Superior temporal gyrus (tissue), 1 donor: ENCODE data around the gene PCDHB10.
"Not testable (repeated sequence)": the region's sequence is repeated elsewhere in the genome, so short reads cannot be mapped to it uniquely, and the experiment has no call there.

Experiments
- DNase-seq: peaks from one replicate; pipeline ENCODE4 v3.0.0-alpha.2; 2016; ENCODE audit errors: extremely low spot score

Gene PCDHB10

GRCh38 chr5:141186897-141187512 lies 5.1 kb upstream of the PCDHB10 start, which contains the start of gene PCDHB9:
Gene PCDHB9 (plus strand): TSS chr5:141187161. CDS start chr5:141187319, 158 bp downstream.
- DNase-seq = peak; percentile 38

DNA sequence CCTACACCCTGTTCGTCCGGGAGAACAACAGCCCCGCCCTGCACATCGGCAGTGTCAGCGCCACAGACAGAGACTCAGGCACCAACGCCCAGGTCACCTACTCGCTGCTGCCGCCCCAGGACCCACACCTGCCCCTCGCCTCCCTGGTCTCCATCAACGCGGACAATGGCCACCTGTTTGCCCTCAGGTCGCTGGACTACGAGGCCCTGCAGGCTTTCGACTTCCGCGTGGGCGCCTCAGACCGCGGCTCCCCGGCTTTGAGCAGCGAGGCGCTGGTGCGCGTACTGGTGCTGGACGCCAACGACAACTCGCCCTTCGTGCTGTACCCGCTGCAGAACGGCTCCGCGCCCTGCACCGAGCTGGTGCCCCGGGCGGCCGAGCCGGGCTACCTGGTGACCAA lies 3.5 kb upstream of the PCDHB10 start:
- not testable (repeated sequence) for DNase-seq

DNA sequence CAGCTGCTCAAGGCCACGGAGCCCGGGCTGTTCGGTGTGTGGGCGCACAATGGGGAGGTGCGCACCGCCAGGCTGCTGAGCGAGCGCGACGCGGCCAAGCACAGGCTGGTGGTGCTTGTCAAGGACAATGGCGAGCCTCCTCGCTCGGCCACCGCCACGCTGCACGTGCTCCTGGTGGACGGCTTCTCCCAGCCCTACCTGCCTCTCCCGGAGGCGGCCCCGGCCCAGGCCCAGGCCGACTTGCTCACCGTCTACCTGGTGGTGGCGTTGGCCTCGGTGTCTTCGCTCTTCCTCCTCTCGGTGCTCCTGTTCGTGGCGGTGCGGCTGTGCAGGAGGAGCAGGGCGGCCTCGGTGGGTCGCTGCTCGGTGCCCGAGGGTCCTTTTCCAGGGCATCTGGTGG lies 3.0 kb upstream of the PCDHB10 start:
- DNase-seq = not testable (repeated sequence)

GRCh38 chr5:141194332-141194731 lies 2.2 kb downstream of the PCDHB10 start:
- not testable (repeated sequence) for DNase-seq

DNA sequence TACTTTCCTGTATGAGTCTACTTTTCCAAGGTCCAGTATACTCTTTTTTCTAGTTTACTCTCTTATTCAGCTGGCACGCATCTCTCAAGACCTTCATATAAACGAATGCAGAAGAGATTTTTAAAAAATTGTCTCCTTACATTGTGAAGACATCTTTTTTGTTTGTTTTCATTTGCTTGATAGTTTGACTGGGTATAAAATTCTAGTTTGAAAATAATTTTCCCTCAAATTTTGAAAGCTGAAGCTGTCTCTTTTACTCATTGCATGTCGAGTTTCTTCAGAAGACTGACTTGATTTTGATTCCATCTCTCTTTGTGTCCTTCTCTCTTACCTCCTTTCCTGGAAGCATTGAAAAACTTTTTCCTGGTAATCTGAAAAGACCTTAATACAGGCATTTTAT lies 4.2 kb downstream of the PCDHB10 start:
- DNase-seq = no peak

GRCh38 chr5:141199359-141200235 lies 7.4 kb downstream of the PCDHB10 start, which contains the start of gene PCDHB11:
Gene PCDHB11 (plus strand): TSS chr5:141199627. CDS start chr5:141199775, 148 bp downstream.
- DNase-seq = no peak

- DNase-seq = not testable (repeated sequence)
These were observed 9.0 kb downstream of the PCDHB10 start for GRCh38 chr5:141201126-141201525.

GRCh38 chr5:141201646-141202045 lies 9.5 kb downstream of the PCDHB10 start:
- DNase-seq = not testable (repeated sequence)

DNA sequence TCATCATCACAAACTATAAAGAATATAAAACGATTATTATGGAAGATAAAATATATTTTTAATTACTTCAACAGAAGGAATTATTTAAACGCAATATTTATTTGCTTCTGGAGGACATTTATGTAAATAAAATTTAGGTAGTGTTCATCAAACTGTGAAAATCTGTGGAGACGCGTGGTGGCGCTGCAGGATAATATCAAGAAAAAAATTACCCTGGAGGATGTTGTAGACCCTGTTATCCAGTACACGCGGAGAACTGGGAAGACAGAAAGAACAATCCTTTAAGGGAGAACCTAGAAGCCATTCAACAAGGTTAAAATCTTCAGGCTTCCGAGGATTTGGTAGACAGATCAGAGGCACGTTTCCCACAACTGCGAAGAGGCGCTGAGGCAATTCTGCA lies 16.3 kb downstream of the PCDHB10 start, which contains the start of gene PCDHB12:
PCDHB12 (plus strand) TSS at position 242 of the 400 bp plus-strand sequence. CDS start 189 bp downstream, outside the sequence.
- DNase-seq = peak; percentile 40

GRCh38 chr5:141210281-141210680 lies 18.1 kb downstream of the PCDHB10 start:
- DNase-seq = not testable (repeated sequence)

- not testable (repeated sequence) for DNase-seq
These were observed 18.7 kb downstream of the PCDHB10 start for GRCh38 chr5:141210849-141211248.

DNA sequence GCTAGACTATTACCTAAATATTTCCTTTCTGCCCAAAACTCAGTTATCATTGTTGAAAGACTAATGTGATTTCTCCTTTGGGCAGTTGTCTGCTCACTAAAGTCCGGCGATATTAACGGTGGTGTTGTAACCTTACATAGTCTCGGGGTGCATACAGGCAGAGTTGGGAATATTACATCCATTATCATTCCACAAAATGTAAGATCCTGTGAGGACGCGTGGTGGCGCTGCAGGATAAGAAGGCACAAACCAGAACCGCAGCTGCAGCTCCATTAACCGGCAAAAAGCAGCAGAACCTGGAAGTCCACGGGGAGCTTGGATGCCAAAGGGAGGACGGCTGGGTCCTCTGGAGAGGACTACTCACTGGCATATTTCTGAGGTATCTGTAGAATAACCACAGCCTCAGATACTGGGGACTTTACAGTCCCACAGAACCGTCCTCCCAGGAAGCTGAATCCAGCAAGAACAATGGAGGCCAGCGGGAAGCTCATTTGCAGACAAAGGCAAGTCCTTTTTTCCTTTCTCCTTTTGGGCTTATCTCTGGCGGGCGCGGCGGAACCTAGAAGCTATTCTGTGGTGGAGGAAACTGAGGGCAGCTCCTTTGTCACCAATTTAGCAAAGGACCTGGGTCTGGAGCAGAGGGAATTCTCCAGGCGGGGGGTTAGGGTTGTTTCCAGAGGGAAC lies 21.6 kb downstream of the PCDHB10 start, which contains the start of gene PCDHB13:
PCDHB13 (plus strand) TSS at position 264 of the 684 bp plus-strand sequence; CDS start at position 469, 205 bp downstream.
- peak; percentile 45 for DNase-seq

DNA sequence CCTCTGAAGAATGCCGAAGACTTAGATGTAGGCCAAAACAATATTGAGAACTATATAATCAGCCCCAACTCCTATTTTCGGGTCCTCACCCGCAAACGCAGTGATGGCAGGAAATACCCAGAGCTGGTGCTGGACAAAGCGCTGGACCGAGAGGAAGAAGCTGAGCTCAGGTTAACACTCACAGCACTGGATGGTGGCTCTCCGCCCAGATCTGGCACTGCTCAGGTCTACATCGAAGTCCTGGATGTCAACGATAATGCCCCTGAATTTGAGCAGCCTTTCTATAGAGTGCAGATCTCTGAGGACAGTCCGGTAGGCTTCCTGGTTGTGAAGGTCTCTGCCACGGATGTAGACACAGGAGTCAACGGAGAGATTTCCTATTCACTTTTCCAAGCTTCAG lies 22.4 kb downstream of the PCDHB10 start:
- not testable (repeated sequence) for DNase-seq

- DNase-seq = not testable (repeated sequence)
These were observed 23.4 kb downstream of the PCDHB10 start for GRCh38 chr5:141215504-141215903.

DNA sequence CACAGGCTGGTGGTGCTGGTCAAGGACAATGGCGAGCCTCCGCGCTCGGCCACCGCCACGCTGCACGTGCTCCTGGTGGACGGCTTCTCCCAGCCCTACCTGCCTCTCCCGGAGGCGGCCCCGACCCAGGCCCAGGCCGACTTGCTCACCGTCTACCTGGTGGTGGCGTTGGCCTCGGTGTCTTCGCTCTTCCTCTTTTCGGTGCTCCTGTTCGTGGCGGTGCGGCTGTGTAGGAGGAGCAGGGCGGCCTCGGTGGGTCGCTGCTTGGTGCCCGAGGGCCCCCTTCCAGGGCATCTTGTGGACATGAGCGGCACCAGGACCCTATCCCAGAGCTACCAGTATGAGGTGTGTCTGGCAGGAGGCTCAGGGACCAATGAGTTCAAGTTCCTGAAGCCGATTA lies 23.9 kb downstream of the PCDHB10 start:
- DNase-seq = not testable (repeated sequence)

DNA sequence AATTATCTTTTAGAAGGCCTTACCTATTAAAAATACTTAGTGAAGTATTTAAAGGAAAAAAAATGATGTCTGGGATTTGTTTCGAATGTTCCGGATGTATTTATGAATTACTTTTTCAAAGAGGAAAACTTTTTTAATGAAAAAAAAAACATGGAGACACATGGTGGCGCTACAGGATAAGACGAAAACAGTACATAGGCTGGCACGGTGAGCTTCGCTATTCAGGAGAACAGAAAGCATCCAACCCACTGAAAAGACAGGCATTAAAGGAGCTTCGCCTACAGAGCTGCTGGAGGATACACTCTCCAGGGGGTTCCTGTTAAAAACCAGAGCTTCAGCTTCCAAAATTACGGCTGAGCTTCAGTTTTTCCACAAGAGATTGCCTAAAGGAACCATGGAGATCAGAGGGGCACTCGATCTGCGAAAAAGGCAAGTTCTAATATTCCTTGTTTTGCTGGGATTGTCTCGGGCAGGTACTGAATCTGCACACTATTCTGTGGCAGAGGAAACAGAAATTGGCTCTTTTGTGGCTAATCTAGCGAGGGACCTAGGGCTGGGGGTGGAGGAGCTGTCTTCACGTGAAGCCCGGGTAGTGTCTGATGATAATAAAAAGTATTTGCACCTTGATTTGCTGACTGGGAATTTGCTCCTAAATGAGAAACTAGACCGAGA lies 31.1 kb downstream of the PCDHB10 start, which contains the start of gene PCDHB14:
PCDHB14 (plus strand) TSS at position 232 of the 672 bp plus-strand sequence; CDS start at position 395, 163 bp downstream.
- DNase-seq = peak; percentile 38

DNA sequence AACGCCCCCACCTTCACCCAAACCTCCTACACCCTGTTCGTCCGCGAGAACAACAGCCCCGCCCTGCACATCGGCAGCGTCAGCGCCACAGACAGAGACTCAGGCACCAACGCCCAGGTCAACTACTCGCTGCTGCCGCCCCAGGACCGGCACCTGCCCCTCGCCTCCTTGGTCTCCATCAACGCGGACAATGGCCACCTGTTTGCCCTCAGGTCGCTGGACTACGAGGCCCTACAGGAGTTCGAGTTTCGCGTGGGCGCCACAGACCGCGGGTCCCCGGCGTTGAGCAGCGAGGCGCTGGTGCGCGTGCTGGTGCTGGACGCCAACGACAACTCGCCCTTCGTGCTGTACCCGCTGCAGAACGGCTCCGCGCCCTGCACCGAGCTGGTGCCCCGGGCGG lies 32.7 kb downstream of the PCDHB10 start:
- DNase-seq = not testable (repeated sequence)

- DNase-seq = not testable (repeated sequence)
These were observed 33.3 kb downstream of the PCDHB10 start for GRCh38 chr5:141225421-141225820.

GRCh38 chr5:141234109-141234667 lies 42.0 kb downstream of the PCDHB10 start:
- DNase-seq = no peak

GRCh38 chr5:141235922-141236321 lies 43.8 kb downstream of the PCDHB10 start:
- not testable (repeated sequence) for DNase-seq
